ENCODE measurements around the gene S100A8.

S100A8 gene

GRCh38 chr1:153399401-153400055, 8.7 kb upstream of the S100A8 start:
- Histone ChIP-seq H3K4me3 (ENCODE audit: extremely low read depth, insufficient read depth, low read length, poor library complexity, severe bottlenecking) (no peak overlapping the region), H3K9me3 (ENCODE audit: control insufficient read depth, low read length) (no peaks in the 10 kb centered on the region), H3K4me1 (ENCODE audit: control insufficient read depth, insufficient read depth, low read length, poor library complexity, severe bottlenecking) (no peaks in the 10 kb centered on the region), H3K36me3 (ENCODE audit: control insufficient read depth, insufficient read depth, low read length) (no peaks in the 10 kb centered on the region), H3K27ac (ENCODE audit: low read depth, low read length, severe bottlenecking) (no peak overlapping the region)
- WGBS, 2 experiments (ENCODE audit: insufficient coverage in 2 of 2) = 85 to 91% methylated on average over 6 to 7 of the region's 7 CpGs

GRCh38 chr1:153397924-153398651, 7.2 kb upstream of the S100A8 start:
- 86 to 100% methylated on average over 2 of the region's 6 CpGs for whole genome bisulfite sequencing, 2 experiments (ENCODE audit: insufficient coverage in 2 of 2)

GRCh38 chr1:153397051-153397923, 6.4 kb upstream of the S100A8 start:
- Histone ChIP-seq H3K4me3 (ENCODE audit: extremely low read depth, insufficient read depth, low read length, poor library complexity, severe bottlenecking) (no peak overlapping the region), H3K27ac (ENCODE audit: low read depth, low read length, severe bottlenecking) (no peak overlapping the region), H3K9me3 (ENCODE audit: control insufficient read depth, low read length) (no peaks in the 10 kb centered on the region), H3K36me3 (ENCODE audit: control insufficient read depth, insufficient read depth, low read length) (no peaks in the 10 kb centered on the region), H3K4me1 (ENCODE audit: control insufficient read depth, insufficient read depth, low read length, poor library complexity, severe bottlenecking) (no peaks in the 10 kb centered on the region)
- WGBS, 2 experiments (ENCODE audit: insufficient coverage in 2 of 2) = 90 to 92% methylated on average over 16 of the region's 19 CpGs

More at GRCh38 chr1:153397924-153398651, 7.2 kb upstream of the S100A8 start:
- Histone ChIP-seq H3K4me3 (ENCODE audit: extremely low read depth, insufficient read depth, low read length, poor library complexity, severe bottlenecking) (no peak overlapping the region), H3K9me3 (ENCODE audit: control insufficient read depth, low read length) (no peaks in the 10 kb centered on the region), H3K27ac (ENCODE audit: low read depth, low read length, severe bottlenecking) (no peak overlapping the region), H3K4me1 (ENCODE audit: control insufficient read depth, insufficient read depth, low read length, poor library complexity, severe bottlenecking) (no peaks in the 10 kb centered on the region), H3K36me3 (ENCODE audit: control insufficient read depth, insufficient read depth, low read length) (no peaks in the 10 kb centered on the region)

GRCh38 chr1:153396461-153396860, 5.6 kb upstream of the S100A8 start:
- H3K9me3 ChIP-seq (ENCODE audit: control insufficient read depth, low read length) = no peaks in the 10 kb centered on the region
- no peaks in the 10 kb centered on the region for H3K36me3 ChIP-seq (ENCODE audit: control insufficient read depth, insufficient read depth, low read length)
- no peak overlapping the region for H3K4me3 ChIP-seq (ENCODE audit: extremely low read depth, insufficient read depth, low read length, poor library complexity, severe bottlenecking)
- H3K4me1 ChIP-seq (ENCODE audit: control insufficient read depth, insufficient read depth, low read length, poor library complexity, severe bottlenecking) = no peaks in the 10 kb centered on the region
- WGBS, 2 experiments (ENCODE audit: insufficient coverage in 2 of 2) = 86 to 88% methylated on average over 3 of the region's 6 CpGs
- no peak overlapping the region for H3K27ac ChIP-seq (ENCODE audit: low read depth, low read length, severe bottlenecking)

- H3K4me1 ChIP-seq (ENCODE audit: control insufficient read depth, insufficient read depth, low read length, poor library complexity, severe bottlenecking) = no peaks in the 10 kb centered on the region
- H3K36me3 ChIP-seq (ENCODE audit: control insufficient read depth, insufficient read depth, low read length) = no peaks in the 10 kb centered on the region
- H3K4me3 ChIP-seq (ENCODE audit: extremely low read depth, insufficient read depth, low read length, poor library complexity, severe bottlenecking) = no peak overlapping the region
- 71 to 93% methylated on average over 1 to 3 of the region's 6 CpGs for WGBS, 2 experiments (ENCODE audit: insufficient coverage in 2 of 2)
- H3K9me3 ChIP-seq (ENCODE audit: control insufficient read depth, low read length) = no peaks in the 10 kb centered on the region
- no peak overlapping the region for H3K27ac ChIP-seq (ENCODE audit: low read depth, low read length, severe bottlenecking)
Measured at GRCh38 chr1:153395776-153396175, 4.9 kb upstream of the S100A8 start.

GRCh38 chr1:153395136-153395685, 4.3 kb upstream of the S100A8 start:
- H3K27ac ChIP-seq (ENCODE audit: low read depth, low read length, severe bottlenecking) = no peak overlapping the region
- H3K4me1 ChIP-seq (ENCODE audit: control insufficient read depth, insufficient read depth, low read length, poor library complexity, severe bottlenecking) = no peaks in the 10 kb centered on the region
- WGBS, 2 experiments (ENCODE audit: insufficient coverage in 2 of 2) = 86 to 92% methylated on average over 4 to 7 of the region's 7 CpGs
- no peaks in the 10 kb centered on the region for H3K36me3 ChIP-seq (ENCODE audit: control insufficient read depth, insufficient read depth, low read length)
- no peak overlapping the region for H3K4me3 ChIP-seq (ENCODE audit: extremely low read depth, insufficient read depth, low read length, poor library complexity, severe bottlenecking)
- no peaks in the 10 kb centered on the region for H3K9me3 ChIP-seq (ENCODE audit: control insufficient read depth, low read length)

- no peaks in the 10 kb centered on the region for H3K36me3 ChIP-seq (ENCODE audit: control insufficient read depth, insufficient read depth, low read length)
- H3K4me3 ChIP-seq (ENCODE audit: extremely low read depth, insufficient read depth, low read length, poor library complexity, severe bottlenecking) = no peak overlapping the region
- no peaks in the 10 kb centered on the region for H3K9me3 ChIP-seq (ENCODE audit: control insufficient read depth, low read length)
- H3K27ac ChIP-seq (ENCODE audit: low read depth, low read length, severe bottlenecking) = no peak overlapping the region
- no peaks in the 10 kb centered on the region for H3K4me1 ChIP-seq (ENCODE audit: control insufficient read depth, insufficient read depth, low read length, poor library complexity, severe bottlenecking)
- 80 to 88% methylated on average over 5 of the region's 5 CpGs for WGBS, 2 experiments (ENCODE audit: insufficient coverage in 2 of 2)
Measured at GRCh38 chr1:153394391-153394790, 3.5 kb upstream of the S100A8 start.

- Histone ChIP-seq H3K27ac (ENCODE audit: low read depth, low read length, severe bottlenecking) (no peak overlapping the region), H3K4me3 (ENCODE audit: extremely low read depth, insufficient read depth, low read length, poor library complexity, severe bottlenecking) (no peak overlapping the region), H3K9me3 (ENCODE audit: control insufficient read depth, low read length) (no peaks in the 10 kb centered on the region), H3K36me3 (ENCODE audit: control insufficient read depth, insufficient read depth, low read length) (no peaks in the 10 kb centered on the region), H3K4me1 (ENCODE audit: control insufficient read depth, insufficient read depth, low read length, poor library complexity, severe bottlenecking) (no peaks in the 10 kb centered on the region)
- 79 to 83% methylated on average over 3 of the region's 6 CpGs for WGBS, 2 experiments (ENCODE audit: insufficient coverage in 2 of 2)
Measured at GRCh38 chr1:153393926-153394325, 3.1 kb upstream of the S100A8 start.

GRCh38 chr1:153392822-153393221, 1.9 kb upstream of the S100A8 start:
- Histone ChIP-seq H3K27ac (ENCODE audit: low read depth, low read length, severe bottlenecking) (no peak overlapping the region), H3K9me3 (ENCODE audit: control insufficient read depth, low read length) (no peaks in the 10 kb centered on the region), H3K36me3 (ENCODE audit: control insufficient read depth, insufficient read depth, low read length) (no peaks in the 10 kb centered on the region), H3K4me3 (ENCODE audit: extremely low read depth, insufficient read depth, low read length, poor library complexity, severe bottlenecking) (no peak overlapping the region), H3K4me1 (ENCODE audit: control insufficient read depth, insufficient read depth, low read length, poor library complexity, severe bottlenecking) (no peaks in the 10 kb centered on the region)
- WGBS, 2 experiments (ENCODE audit: insufficient coverage in 2 of 2) = 100% methylated on average over 2 of the region's 3 CpGs; no CpG with 5 or more reads in 1 of the 2 experiments

- no peak overlapping the region for H3K27ac ChIP-seq (ENCODE audit: low read depth, low read length, severe bottlenecking)
- no CpG with 5 or more reads among the region's 3 CpGs for WGBS, 2 experiments (ENCODE audit: insufficient coverage in 2 of 2)
Measured at GRCh38 chr1:153392258-153392657, 1.4 kb upstream of the S100A8 start.

More at GRCh38 chr1:153392258-153392657, 1.4 kb upstream of the S100A8 start:
- Histone ChIP-seq H3K4me3 (ENCODE audit: extremely low read depth, insufficient read depth, low read length, poor library complexity, severe bottlenecking) (no peak overlapping the region), H3K4me1 (ENCODE audit: control insufficient read depth, insufficient read depth, low read length, poor library complexity, severe bottlenecking) (no peaks in the 10 kb centered on the region), H3K9me3 (ENCODE audit: control insufficient read depth, low read length) (no peaks in the 10 kb centered on the region), H3K36me3 (ENCODE audit: control insufficient read depth, insufficient read depth, low read length) (no peaks in the 10 kb centered on the region)

Data from mesodermal cell (in vitro differentiated cells).